Mesendoderm (in vitro differentiated cells): ENCODE data around the gene PLN.

Source experiments
- DNase-seq: peaks from one replicate; pipeline ENCODE4 v3.0.0; 2013
- H2AK5ac ChIP-seq: 2 replicates; pipeline ENCODE4 v1.6.1; 2013; ENCODE audit warnings: low read length, inconsistent platforms
- H2BK120ac ChIP-seq: 2 replicates; pipeline ENCODE4 v1.6.1; 2013; ENCODE audit warnings: low read depth, mild to moderate bottlenecking, low read length, moderate library complexity, mixed read lengths
- H2BK15ac ChIP-seq: replicated peaks from 2 replicates; pipeline ENCODE4 v1.6.1; 2013; ENCODE audit warnings: low read depth, mild to moderate bottlenecking, moderate library complexity
- H2BK5ac ChIP-seq: 2 replicates; pipeline ENCODE4 v1.6.1; 2013; ENCODE audit warnings: low read length, inconsistent platforms
- H3K18ac ChIP-seq: 2 replicates; pipeline ENCODE4 v1.6.1; 2013; ENCODE audit warnings: mild to moderate bottlenecking, low read length, mixed read lengths
- H3K23ac ChIP-seq: one replicate; pipeline ENCODE4 v1.6.1; 2013; ENCODE audit warnings: low read length
- H3K27ac ChIP-seq: 2 replicates; pipeline ENCODE4 v1.5.1; 2013; ENCODE audit warnings: low read depth, mild to moderate bottlenecking, inconsistent platforms, low read length, moderate library complexity
- H3K27me3 ChIP-seq: 2 replicates; pipeline ENCODE4 v1.6.1; 2013; ENCODE audit warnings: low read length, control low read depth, mild to moderate bottlenecking, inconsistent platforms; ENCODE audit not compliant: insufficient read depth, poor library complexity
- H3K36me3 ChIP-seq: 2 replicates; pipeline ENCODE4 v1.6.1; 2013; ENCODE audit warnings: low read length, inconsistent platforms; ENCODE audit not compliant: control insufficient read depth, insufficient read depth
- H3K4ac ChIP-seq: one replicate; pipeline ENCODE4 v1.6.1; 2013; ENCODE audit warnings: low read depth, mild to moderate bottlenecking, low read length, moderate library complexity
- H3K4me1 ChIP-seq: 2 replicates; pipeline ENCODE4 v1.6.1; 2013; ENCODE audit warnings: low read depth, low read length, inconsistent platforms; ENCODE audit not compliant: control insufficient read depth
- H3K4me2 ChIP-seq: 2 replicates; pipeline ENCODE4 v1.6.1; 2013; ENCODE audit warnings: low read length
- H3K4me3 ChIP-seq: 2 replicates; pipeline ENCODE4 v1.5.1; 2013; ENCODE audit warnings: mild to moderate bottlenecking, low read length
- H3K56ac ChIP-seq: one replicate; pipeline ENCODE4 v1.6.1; 2013; ENCODE audit warnings: low read length
- H3K79me1 ChIP-seq: 2 replicates; pipeline ENCODE4 v1.6.1; 2013; ENCODE audit warnings: low read length, inconsistent platforms
- H3K79me2 ChIP-seq: 2 replicates; pipeline ENCODE4 v1.6.1; 2013; ENCODE audit warnings: mild to moderate bottlenecking, low read length; ENCODE audit not compliant: control insufficient read depth, insufficient read depth
- H3K9ac ChIP-seq: 2 replicates; pipeline ENCODE4 v1.6.1; 2013; ENCODE audit warnings: low read length, inconsistent platforms
- H4K5ac ChIP-seq: one replicate; pipeline ENCODE4 v1.6.1; 2013; ENCODE audit warnings: low read length
- H4K8ac ChIP-seq: one replicate; pipeline ENCODE4 v1.6.1; 2013; ENCODE audit warnings: low read depth, mild to moderate bottlenecking, control low read depth, low read length, moderate library complexity
- WGBS: extraction: QIAGEN DNeasy Blood & Tissue Kit; methylation state at CpG from one replicate; pipeline ENCODE4 v1.1.7; 2013; ENCODE audit warnings: low lambda C conversion rate, missing lambda C conversion rate; ENCODE audit not compliant: insufficient coverage; ENCODE audit errors: extremely low coverage; 5-methylcytosine and 5-hydroxymethylcytosine counted together

PLN gene

DNA sequence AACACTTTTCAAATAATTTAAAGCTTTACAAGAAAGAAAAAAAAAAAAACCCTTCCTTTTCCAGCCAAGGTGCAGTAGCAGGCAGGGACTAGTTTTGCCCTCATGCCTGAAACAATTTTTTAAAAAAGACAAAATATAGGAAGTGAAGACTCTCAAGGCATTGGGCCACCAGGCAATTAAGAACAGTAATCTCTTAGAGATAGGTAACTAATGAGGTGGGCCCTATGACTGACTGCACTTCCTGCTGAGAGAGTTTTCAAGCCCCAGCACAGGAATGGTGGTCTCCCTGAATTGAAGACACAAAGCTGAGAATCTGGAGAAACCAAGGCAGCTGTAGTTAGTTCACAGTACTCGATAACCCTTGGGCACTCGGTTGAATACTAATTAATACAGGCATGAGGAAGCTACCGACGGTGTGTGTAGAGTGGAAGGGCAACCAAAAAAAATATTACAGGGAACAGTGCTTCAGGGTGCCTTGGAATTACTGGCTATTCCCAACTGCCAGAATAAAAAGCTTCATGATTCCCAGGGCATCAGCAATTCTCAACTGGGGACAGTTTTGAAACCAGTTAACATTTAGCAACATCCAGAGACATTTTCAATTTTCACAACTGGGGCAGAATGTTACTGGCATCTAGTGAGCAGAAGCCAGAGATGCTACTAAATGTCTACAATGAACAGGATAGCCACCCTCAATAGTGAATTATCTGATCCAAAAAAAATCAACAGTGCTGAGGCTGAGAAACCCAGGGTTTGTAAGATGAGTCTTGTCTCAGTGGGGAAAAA, 36.0 kb upstream of the PLN start:
- H3K36me3 ChIP-seq, result no peaks in the 10 kb centered on the region
- H4K5ac ChIP-seq, result no peak overlapping the region
- no peak overlapping the region for H3K27ac ChIP-seq
- no peak overlapping the region for H2BK120ac ChIP-seq
- H3K18ac ChIP-seq, result peak overlapping the region; percentile 39
- DNase-seq, result peak; percentile 24
- H3K4ac ChIP-seq, result no peak overlapping the region
- H3K79me1 ChIP-seq, result no peaks in the 10 kb centered on the region
- no peak overlapping the region for H3K23ac ChIP-seq
- no peak overlapping the region for H2BK5ac ChIP-seq
- no peak overlapping the region for H4K8ac ChIP-seq
- no peaks in the 10 kb centered on the region for H3K79me2 ChIP-seq
- H3K4me2 ChIP-seq, result no peak overlapping the region
- no peak overlapping the region for H3K9ac ChIP-seq
- no peak overlapping the region for H2BK15ac ChIP-seq
- no CpG with 5 or more reads among the region's 4 CpGs for WGBS
- no peak overlapping the region for H2AK5ac ChIP-seq
- no peak overlapping the region for H3K4me3 ChIP-seq
- H3K27me3 ChIP-seq, result no peaks in the 10 kb centered on the region
- H3K56ac ChIP-seq, result no peak overlapping the region
- peaks cover 2% of the 10 kb centered on the region for H3K4me1 ChIP-seq

DNA sequence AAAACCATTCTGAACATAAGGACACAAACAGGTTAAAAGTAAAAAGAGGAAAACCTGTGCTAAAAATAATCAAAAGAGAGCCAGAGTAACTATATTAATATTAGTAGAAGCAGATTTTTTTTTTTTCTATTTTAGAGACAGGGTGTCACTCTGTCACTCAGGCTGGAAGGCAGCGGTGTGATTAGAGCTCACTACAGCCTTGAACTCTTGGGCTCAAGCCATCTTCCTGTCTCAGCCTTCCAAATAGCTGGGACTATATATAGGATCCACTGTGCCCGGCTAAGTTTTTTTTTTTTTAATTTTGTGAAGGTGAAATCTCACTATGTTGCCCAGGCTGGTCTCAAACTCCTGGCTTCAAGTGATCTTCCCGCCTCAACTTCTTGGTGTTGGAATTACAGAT, 33.4 kb upstream of the PLN start:
- no CpG with 5 or more reads among the region's 3 CpGs for WGBS
- Histone ChIP-seq H3K9ac (no peak overlapping the region), H3K4me1 (peaks cover 2% of the 10 kb centered on the region), H3K4ac (no peak overlapping the region), H3K79me2 (no peaks in the 10 kb centered on the region), H3K4me3 (no peak overlapping the region), H3K36me3 (no peaks in the 10 kb centered on the region), H3K27me3 (no peaks in the 10 kb centered on the region), H2BK120ac (no peak overlapping the region), H3K18ac (no peak overlapping the region), H3K23ac (no peak overlapping the region), H3K4me2 (no peak overlapping the region), H4K5ac (no peak overlapping the region), H2BK15ac (no peak overlapping the region), H2AK5ac (no peak overlapping the region), H4K8ac (no peak overlapping the region), H2BK5ac (no peak overlapping the region), H3K27ac (no peak overlapping the region), H3K56ac (no peak overlapping the region), H3K79me1 (no peaks in the 10 kb centered on the region)
- DNase-seq, result no peak

DNA sequence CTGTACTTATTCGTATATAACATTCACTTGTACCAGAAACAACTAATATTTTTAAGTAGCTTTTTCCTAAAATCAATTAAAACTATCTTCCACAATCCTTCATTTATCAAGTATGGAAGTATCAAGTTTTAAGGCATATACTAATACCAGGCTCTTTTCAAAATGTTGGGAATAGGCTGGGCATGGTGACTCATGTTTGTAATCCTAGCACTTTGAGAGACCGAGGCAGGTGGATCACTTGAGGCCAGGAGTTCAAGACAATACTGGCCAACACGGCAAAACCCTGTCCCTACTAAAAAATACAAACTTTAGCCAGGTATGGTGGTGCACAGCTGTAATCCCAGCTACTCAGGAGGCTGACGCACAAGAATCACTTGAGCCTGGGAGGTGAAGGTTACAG, 25.7 kb upstream of the PLN start:
- Histone ChIP-seq H2BK15ac (no peak overlapping the region), H3K23ac (no peak overlapping the region), H4K5ac (no peak overlapping the region), H3K79me2 (no peaks in the 10 kb centered on the region), H4K8ac (no peak overlapping the region), H3K27me3 (no peaks in the 10 kb centered on the region), H3K18ac (no peak overlapping the region), H3K27ac (no peak overlapping the region), H3K4ac (no peak overlapping the region), H3K4me1 (no peaks in the 10 kb centered on the region), H2AK5ac (no peak overlapping the region), H3K79me1 (no peaks in the 10 kb centered on the region), H3K56ac (no peak overlapping the region), H3K36me3 (no peaks in the 10 kb centered on the region), H3K9ac (no peak overlapping the region), H3K4me3 (no peak overlapping the region), H2BK5ac (no peak overlapping the region), H2BK120ac (no peak overlapping the region), H3K4me2 (no peak overlapping the region)
- DNase-seq, result no peak
- WGBS, result no CpG with 5 or more reads among the region's 4 CpGs

DNA sequence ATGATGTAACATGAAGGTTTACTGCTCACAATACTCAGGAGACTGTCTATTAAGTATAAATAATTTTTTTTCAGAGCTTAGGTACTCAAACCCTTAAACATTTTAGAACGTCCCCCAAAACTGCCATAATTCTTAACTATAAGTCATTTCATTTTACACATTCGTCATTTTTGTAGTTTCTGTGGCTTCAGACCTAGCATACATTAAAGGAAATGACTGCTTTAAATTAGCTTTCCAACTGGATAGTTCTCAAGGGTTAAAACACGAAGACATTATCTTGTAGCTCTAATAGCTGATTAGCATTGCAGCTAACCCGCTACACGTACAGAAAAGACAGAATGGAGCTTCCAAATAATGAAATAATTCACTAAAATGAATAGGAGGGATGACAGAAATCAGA, 24.9 kb upstream of the PLN start:
- no peak overlapping the region for H3K4me2 ChIP-seq
- no peaks in the 10 kb centered on the region for H3K36me3 ChIP-seq
- no peak overlapping the region for H3K56ac ChIP-seq
- H3K27me3 ChIP-seq, result no peaks in the 10 kb centered on the region
- no peaks in the 10 kb centered on the region for H3K4me1 ChIP-seq
- no peak overlapping the region for H3K23ac ChIP-seq
- H3K4ac ChIP-seq, result no peak overlapping the region
- no peak overlapping the region for H4K5ac ChIP-seq
- no peaks in the 10 kb centered on the region for H3K79me2 ChIP-seq
- no peaks in the 10 kb centered on the region for H3K79me1 ChIP-seq
- no peak overlapping the region for H2BK120ac ChIP-seq
- WGBS, result no CpG with 5 or more reads among the region's 5 CpGs
- no peak overlapping the region for H2BK15ac ChIP-seq
- H3K9ac ChIP-seq, result no peak overlapping the region
- H4K8ac ChIP-seq, result no peak overlapping the region
- H3K27ac ChIP-seq, result no peak overlapping the region
- no peak overlapping the region for H2AK5ac ChIP-seq
- H2BK5ac ChIP-seq, result no peak overlapping the region
- no peak for DNase-seq
- H3K4me3 ChIP-seq, result no peak overlapping the region
- H3K18ac ChIP-seq, result no peak overlapping the region

DNA sequence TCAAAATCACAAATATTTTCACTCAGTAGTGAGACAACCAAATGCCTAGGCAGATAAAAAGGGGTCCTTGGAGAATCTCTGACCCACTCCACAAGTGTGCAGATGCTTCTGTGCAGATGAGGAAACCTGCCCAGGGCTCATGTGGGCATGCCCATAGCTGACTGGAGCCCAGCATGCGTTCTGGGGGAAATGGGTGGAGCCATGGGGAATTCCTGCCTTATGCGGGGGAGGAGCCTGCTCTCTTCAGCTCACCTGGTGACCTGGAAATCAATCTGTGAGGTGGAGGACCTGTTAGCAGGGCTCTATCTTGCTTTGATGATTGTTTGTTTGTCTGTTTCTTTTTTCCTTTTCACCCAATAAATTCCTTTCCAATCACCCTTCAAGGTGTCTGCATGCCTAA, 23.4 kb upstream of the PLN start:
- no CpG with 5 or more reads among the region's 2 CpGs for WGBS
- peak; percentile 22 for DNase-seq
- no peak overlapping the region for H3K4me3 ChIP-seq

More for the DNA sequence above, 23.4 kb upstream of the PLN start:
- Histone ChIP-seq H4K8ac (no peak overlapping the region), H3K4me1 (no peaks in the 10 kb centered on the region), H3K27ac (no peak overlapping the region), H3K23ac (no peak overlapping the region), H2BK15ac (no peak overlapping the region), H3K36me3 (no peaks in the 10 kb centered on the region), H2BK120ac (no peak overlapping the region), H3K27me3 (no peaks in the 10 kb centered on the region), H3K4me2 (no peak overlapping the region), H3K79me2 (no peaks in the 10 kb centered on the region), H3K79me1 (no peaks in the 10 kb centered on the region), H2BK5ac (no peak overlapping the region), H3K4ac (no peak overlapping the region), H3K56ac (no peak overlapping the region), H2AK5ac (no peak overlapping the region), H3K9ac (no peak overlapping the region), H3K18ac (no peak overlapping the region), H4K5ac (no peak overlapping the region)
